K562 (cell line): Measurements from ENCODE around the gene NEK1. TPM values are rescaled to one million over a fixed set of nuclear protein-coding genes. Genes with fewer than 3 reads are reported as not detected.

ENCODE experiments used
- FOXK2 ChIP-seq, 2 experiments: fragments of 450-650 bp; IDR thresholded peaks in 1 of 2; conservative IDR thresholded peaks in 1 of 2; 2 replicates each; pipeline ENCODE4 v1.6.1; 2016; ENCODE audit warnings: low read depth in 2 of 2, mild to moderate bottlenecking in 1 of 2
- HCFC1 ChIP-seq: IDR thresholded peaks from 2 replicates; pipeline ENCODE4 v1.6.1; 2012; ENCODE audit warnings: low read depth, low read length, improper control_type of control experiment
- JUNB ChIP-seq: fragments of 450-650 bp; formaldehyde crosslinking; conservative IDR thresholded peaks from 2 replicates; pipeline ENCODE4 v1.4.0; 2020; ENCODE audit warnings: mild to moderate bottlenecking
- KDM1A ChIP-seq, 2 experiments: fragments of 450-650 bp; IDR thresholded peaks; 2 replicates each; pipeline ENCODE4 v1.6.1; 2016; ENCODE audit warnings: mild to moderate bottlenecking in 2 of 2
- POLR2A ChIP-seq: fragments of 450-650 bp; conservative IDR thresholded peaks from 2 replicates; pipeline ENCODE4 v1.6.1; 2016
- POLR2AphosphoS5 ChIP-seq: IDR thresholded peaks from 2 replicates; pipeline ENCODE4 v1.6.1; 2011; ENCODE audit warnings: mild to moderate bottlenecking, low read depth, low read length, moderate library complexity; ENCODE audit not compliant: control insufficient read depth, insufficient read depth
- RBFOX2 ChIP-seq: fragments of 200-400 bp; formaldehyde crosslinking; IDR thresholded peaks from 2 replicates; pipeline ENCODE4 v1.6.1; 2017; ENCODE audit warnings: low read depth, mild to moderate bottlenecking, low read length, moderate library complexity
- TBL1XR1 ChIP-seq, 2 experiments: IDR thresholded peaks; 2 replicates each; pipeline ENCODE4 v1.6.1; 2012; ENCODE audit warnings: improper control_type of control experiment in 2 of 2, low read length in 2 of 2, mild to moderate bottlenecking in 1 of 2
- ZNF263 ChIP-seq: sonication (generic); formaldehyde crosslinking; IDR thresholded peaks from 2 replicates; pipeline ENCODE4 v1.8.0; 2022; ENCODE audit warnings: mild to moderate bottlenecking, missing genetic modification reagents, borderline replicate concordance
- ZNF766 ChIP-seq: fragments of 200-800 bp; sonication (Bioruptor generic); conservative IDR thresholded peaks from 2 replicates; pipeline ENCODE4 v1.6.1; 2016; ENCODE audit warnings: missing genetic modification characterization, missing compliant biosample characterization
- polyA plus RNA-seq, 8 experiments: library from polyadenylated mRNA; depleted of rRNA in 4 of 8; stranded (reverse) in 5 of 8; unstranded in 3 of 8; fragments of >200 nt; fragmentation: Nextera tagmentation in 2 of 8; fragmentation: Illumina TruSeq in 1 of 8; extraction: Ambion mirVana in 2 of 8; extraction: Trizol in 1 of 8; gene quantifications; 2 replicates each; pipeline versions ENCODE4 v1.2.1 to v1.2.3, GENCODE V29; 2011 to 2014; ENCODE audit warnings: inconsistent platforms in 1 of 8, missing spikeins in 1 of 8
- total RNA-seq, 7 experiments: library from RNA; depleted of rRNA in 6 of 7; stranded (reverse); fragments of >200 nt in 6 of 7; fragmentation: Illumina TruSeq in 2 of 7; extraction: Trizol in 2 of 7; gene quantifications; 2 replicates each; pipeline versions ENCODE4 v1.2.1 to v1.2.3, GENCODE V29; 2011 to 2021; ENCODE audit warnings: low replicate concordance in 1 of 7
- TF ChIP-seq, protein P1 (sequence below): fragments of 250-450 bp; sonication (Bioruptor Pico); IDR thresholded peaks from 2 replicates; pipeline ENCODE4 v1.4.0; 2020; ENCODE audit warnings: mild to moderate bottlenecking, moderate library complexity, borderline replicate concordance
- TF ChIP-seq, protein P2 (sequence below): sonication (generic); formaldehyde crosslinking; IDR thresholded peaks from 2 replicates; pipeline ENCODE4 v1.8.0; 2022; ENCODE audit warnings: mild to moderate bottlenecking, low read depth, missing genetic modification reagents
- TF ChIP-seq, protein P3 (sequence below): sonication (generic); formaldehyde crosslinking; IDR thresholded peaks from 2 replicates; pipeline ENCODE4 v1.8.1; 2022; ENCODE audit warnings: missing genetic modification reagents
- TF ChIP-seq, protein P4 (sequence below): sonication (generic); IDR thresholded peaks from 2 replicates; pipeline ENCODE4 v1.6.1; 2016
- TF ChIP-seq, protein P5 (sequence below): fragments of 200-800 bp; sonication (Bioruptor generic); IDR thresholded peaks from 2 replicates; pipeline ENCODE4 v1.6.1; 2017; ENCODE audit warnings: missing genetic modification characterization, missing compliant biosample characterization
- TF ChIP-seq, protein P6 (sequence below): fragments of 450-650 bp; formaldehyde crosslinking; IDR thresholded peaks from 2 replicates; pipeline ENCODE4 v1.4.0; 2020; ENCODE audit warnings: mild to moderate bottlenecking, moderate library complexity

Gene NEK1
- total and polyA plus RNA-seq, 9 of the 15 experiments (the other 6 are each of a cell fraction or from before 2014, with no cell fraction given), result 6.2 to 15.7 (median 10.3) TPM

DNA sequence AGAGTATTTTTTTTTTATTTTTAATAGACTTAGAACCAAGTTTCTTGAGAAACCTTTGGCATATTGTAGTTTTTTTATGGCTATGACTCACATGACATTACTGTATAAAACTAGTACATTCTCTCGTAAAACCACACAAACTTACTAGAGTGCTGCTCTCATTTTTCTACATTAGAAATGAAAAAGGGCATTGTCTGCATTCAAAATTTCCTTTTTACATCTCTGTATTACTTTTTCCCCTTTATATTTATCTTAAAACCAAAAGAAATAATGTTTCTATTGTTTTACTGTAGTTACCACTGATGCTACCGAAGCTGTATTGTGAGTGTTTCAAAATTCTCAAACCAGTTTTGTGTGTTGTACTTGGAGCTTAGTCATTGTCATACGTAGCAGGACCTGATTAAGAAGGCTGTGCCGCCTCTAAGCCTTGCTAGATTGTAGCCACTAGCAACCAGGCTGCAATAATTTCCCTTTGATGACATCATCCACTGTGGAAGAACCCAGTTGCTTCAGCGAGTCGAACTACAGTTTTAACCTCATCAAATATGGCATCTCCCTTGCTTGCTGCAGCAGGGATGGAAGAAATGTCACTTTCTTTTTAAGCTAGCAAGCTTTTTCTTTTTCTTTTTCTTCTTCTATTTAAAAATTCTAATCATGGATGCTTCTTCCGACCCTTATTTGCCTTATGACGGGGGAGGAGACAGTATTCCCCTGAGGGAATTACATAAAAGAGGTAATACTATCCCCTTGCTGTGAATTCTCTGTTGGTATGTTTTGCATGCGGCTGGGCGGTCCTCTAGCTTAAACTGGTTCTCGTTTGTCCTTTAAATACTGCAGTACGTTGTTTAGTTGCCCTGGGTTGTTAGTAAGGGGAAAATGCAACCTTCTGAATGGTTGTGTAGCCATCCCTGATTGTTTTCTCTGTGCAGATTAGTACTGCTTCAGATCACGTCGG lies 47.6 kb upstream of the NEK1 start (continued):
- TF ChIP-seq, protein P1, sequence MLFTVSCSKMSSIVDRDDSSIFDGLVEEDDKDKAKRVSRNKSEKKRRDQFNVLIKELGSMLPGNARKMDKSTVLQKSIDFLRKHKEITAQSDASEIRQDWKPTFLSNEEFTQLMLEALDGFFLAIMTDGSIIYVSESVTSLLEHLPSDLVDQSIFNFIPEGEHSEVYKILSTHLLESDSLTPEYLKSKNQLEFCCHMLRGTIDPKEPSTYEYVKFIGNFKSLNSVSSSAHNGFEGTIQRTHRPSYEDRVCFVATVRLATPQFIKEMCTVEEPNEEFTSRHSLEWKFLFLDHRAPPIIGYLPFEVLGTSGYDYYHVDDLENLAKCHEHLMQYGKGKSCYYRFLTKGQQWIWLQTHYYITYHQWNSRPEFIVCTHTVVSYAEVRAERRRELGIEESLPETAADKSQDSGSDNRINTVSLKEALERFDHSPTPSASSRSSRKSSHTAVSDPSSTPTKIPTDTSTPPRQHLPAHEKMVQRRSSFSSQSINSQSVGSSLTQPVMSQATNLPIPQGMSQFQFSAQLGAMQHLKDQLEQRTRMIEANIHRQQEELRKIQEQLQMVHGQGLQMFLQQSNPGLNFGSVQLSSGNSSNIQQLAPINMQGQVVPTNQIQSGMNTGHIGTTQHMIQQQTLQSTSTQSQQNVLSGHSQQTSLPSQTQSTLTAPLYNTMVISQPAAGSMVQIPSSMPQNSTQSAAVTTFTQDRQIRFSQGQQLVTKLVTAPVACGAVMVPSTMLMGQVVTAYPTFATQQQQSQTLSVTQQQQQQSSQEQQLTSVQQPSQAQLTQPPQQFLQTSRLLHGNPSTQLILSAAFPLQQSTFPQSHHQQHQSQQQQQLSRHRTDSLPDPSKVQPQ (CRISPR knock-in tag), result no peak
- peak; percentile 95 for TF ChIP-seq POLR2A
- TF ChIP-seq ZNF766, result peak; percentile 54; the same call in 1 of the 2 replicates
- TF ChIP-seq, protein P2, sequence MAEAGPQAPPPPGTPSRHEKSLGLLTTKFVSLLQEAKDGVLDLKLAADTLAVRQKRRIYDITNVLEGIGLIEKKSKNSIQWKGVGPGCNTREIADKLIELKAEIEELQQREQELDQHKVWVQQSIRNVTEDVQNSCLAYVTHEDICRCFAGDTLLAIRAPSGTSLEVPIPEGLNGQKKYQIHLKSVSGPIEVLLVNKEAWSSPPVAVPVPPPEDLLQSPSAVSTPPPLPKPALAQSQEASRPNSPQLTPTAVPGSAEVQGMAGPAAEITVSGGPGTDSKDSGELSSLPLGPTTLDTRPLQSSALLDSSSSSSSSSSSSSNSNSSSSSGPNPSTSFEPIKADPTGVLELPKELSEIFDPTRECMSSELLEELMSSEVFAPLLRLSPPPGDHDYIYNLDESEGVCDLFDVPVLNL, result no peak
- TF ChIP-seq, protein P3, sequence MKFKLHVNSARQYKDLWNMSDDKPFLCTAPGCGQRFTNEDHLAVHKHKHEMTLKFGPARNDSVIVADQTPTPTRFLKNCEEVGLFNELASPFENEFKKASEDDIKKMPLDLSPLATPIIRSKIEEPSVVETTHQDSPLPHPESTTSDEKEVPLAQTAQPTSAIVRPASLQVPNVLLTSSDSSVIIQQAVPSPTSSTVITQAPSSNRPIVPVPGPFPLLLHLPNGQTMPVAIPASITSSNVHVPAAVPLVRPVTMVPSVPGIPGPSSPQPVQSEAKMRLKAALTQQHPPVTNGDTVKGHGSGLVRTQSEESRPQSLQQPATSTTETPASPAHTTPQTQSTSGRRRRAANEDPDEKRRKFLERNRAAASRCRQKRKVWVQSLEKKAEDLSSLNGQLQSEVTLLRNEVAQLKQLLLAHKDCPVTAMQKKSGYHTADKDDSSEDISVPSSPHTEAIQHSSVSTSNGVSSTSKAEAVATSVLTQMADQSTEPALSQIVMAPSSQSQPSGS (CRISPR knock-in tag), result peak; percentile 68; the same call in 1 of the 2 replicates
- no peak for TF ChIP-seq ZNF263
- TF ChIP-seq, protein P4, sequence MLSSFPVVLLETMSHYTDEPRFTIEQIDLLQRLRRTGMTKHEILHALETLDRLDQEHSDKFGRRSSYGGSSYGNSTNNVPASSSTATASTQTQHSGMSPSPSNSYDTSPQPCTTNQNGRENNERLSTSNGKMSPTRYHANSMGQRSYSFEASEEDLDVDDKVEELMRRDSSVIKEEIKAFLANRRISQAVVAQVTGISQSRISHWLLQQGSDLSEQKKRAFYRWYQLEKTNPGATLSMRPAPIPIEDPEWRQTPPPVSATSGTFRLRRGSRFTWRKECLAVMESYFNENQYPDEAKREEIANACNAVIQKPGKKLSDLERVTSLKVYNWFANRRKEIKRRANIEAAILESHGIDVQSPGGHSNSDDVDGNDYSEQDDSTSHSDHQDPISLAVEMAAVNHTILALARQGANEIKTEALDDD, result peak; percentile 89
- TF ChIP-seq, protein P5, sequence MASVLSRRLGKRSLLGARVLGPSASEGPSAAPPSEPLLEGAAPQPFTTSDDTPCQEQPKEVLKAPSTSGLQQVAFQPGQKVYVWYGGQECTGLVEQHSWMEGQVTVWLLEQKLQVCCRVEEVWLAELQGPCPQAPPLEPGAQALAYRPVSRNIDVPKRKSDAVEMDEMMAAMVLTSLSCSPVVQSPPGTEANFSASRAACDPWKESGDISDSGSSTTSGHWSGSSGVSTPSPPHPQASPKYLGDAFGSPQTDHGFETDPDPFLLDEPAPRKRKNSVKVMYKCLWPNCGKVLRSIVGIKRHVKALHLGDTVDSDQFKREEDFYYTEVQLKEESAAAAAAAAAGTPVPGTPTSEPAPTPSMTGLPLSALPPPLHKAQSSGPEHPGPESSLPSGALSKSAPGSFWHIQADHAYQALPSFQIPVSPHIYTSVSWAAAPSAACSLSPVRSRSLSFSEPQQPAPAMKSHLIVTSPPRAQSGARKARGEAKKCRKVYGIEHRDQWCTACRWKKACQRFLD (CRISPR knock-in tag), result peak; percentile 78
- TF ChIP-seq, protein P6, sequence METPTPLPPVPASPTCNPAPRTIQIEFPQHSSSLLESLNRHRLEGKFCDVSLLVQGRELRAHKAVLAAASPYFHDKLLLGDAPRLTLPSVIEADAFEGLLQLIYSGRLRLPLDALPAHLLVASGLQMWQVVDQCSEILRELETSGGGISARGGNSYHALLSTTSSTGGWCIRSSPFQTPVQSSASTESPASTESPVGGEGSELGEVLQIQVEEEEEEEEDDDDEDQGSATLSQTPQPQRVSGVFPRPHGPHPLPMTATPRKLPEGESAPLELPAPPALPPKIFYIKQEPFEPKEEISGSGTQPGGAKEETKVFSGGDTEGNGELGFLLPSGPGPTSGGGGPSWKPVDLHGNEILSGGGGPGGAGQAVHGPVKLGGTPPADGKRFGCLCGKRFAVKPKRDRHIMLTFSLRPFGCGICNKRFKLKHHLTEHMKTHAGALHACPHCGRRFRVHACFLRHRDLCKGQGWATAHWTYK (CRISPR knock-in tag), result 0 out of 2 replicates have a peak, but pooled peaks have one; percentile 26
- peak; percentile 90 for TF ChIP-seq JUNB (CRISPR knock-in tag)
- peak in 1 of 2 experiments; percentile 76; a peak in 2 of 4 replicates for TF ChIP-seq TBL1XR1 (IDR thresholded peaks at IDR 0.05; ENCODE audit: low read length in 2 of 2)
- peak; percentile 67; the same call in 1 of the 2 replicates for TF ChIP-seq POLR2AphosphoS5
- peak; percentile 26 to 28; a peak in 2 of 4 replicates for TF ChIP-seq KDM1A (IDR thresholded peaks at IDR 0.05)
- peak; percentile 41; the same call in 1 of the 2 replicates for TF ChIP-seq HCFC1
- peak; percentile 27 to 65; a peak in 1 of 4 replicates for TF ChIP-seq FOXK2 (conservative IDR thresholded peaks at IDR 0.05 in 1 of 2, IDR thresholded peaks at IDR 0.05 in 1 of 2; ENCODE audit: low read depth in 2 of 2)
- TF ChIP-seq RBFOX2, result peak; percentile 74
